Duodenal mucosa (tissue), 2 donors: ENCODE results near the gene PRDM13.

Source experiments
- H3K27ac ChIP-seq: one replicate; pipeline ENCODE4 v1.7.0; 2013; ENCODE audit warnings: low read depth, low read length
- H3K27me3 ChIP-seq, 2 donors: one replicate each; pipeline ENCODE4 v1.7.0; 2013; ENCODE audit warnings: low read length in 2 of 2, control low read depth in 1 of 2; ENCODE audit not compliant: insufficient read depth in 2 of 2, control insufficient read depth in 1 of 2
- H3K36me3 ChIP-seq, 2 donors: one replicate each; pipeline ENCODE4 v1.7.0; 2013; ENCODE audit warnings: low read length in 2 of 2, control low read depth in 1 of 2; ENCODE audit not compliant: insufficient read depth in 2 of 2, control insufficient read depth in 1 of 2
- H3K4me1 ChIP-seq, 2 donors: one replicate each; pipeline ENCODE4 v1.7.0; 2013; ENCODE audit warnings: low read length in 2 of 2, control low read depth in 1 of 2; ENCODE audit not compliant: insufficient read depth in 2 of 2, control insufficient read depth in 1 of 2
- H3K4me3 ChIP-seq, 2 donors: one replicate each; pipeline ENCODE4 v1.7.0; 2013; ENCODE audit warnings: low read length in 2 of 2, low read depth in 1 of 2
- H3K9ac ChIP-seq, 2 donors: one replicate each; pipeline ENCODE4 v1.7.0; 2013; ENCODE audit warnings: low read length in 2 of 2, low read depth in 1 of 2
- H3K9me3 ChIP-seq, 2 donors: one replicate each; pipeline ENCODE4 v1.7.0; 2013; ENCODE audit warnings: low read length in 2 of 2, control low read depth in 1 of 2; ENCODE audit not compliant: control insufficient read depth in 1 of 2

Gene PRDM13

GRCh38 chr6:99606656-99607415 lies at the start of gene PRDM13:
TSS of gene PRDM13 (plus strand) at chr6:99606833. CDS start at chr6:99607035, 202 bp downstream.
- Histone ChIP-seq H3K9me3 (no peaks in the 10 kb centered on the region), H3K4me1 (peaks cover 19 to 22% of the 10 kb centered on the region in 2 donors)

DNA sequence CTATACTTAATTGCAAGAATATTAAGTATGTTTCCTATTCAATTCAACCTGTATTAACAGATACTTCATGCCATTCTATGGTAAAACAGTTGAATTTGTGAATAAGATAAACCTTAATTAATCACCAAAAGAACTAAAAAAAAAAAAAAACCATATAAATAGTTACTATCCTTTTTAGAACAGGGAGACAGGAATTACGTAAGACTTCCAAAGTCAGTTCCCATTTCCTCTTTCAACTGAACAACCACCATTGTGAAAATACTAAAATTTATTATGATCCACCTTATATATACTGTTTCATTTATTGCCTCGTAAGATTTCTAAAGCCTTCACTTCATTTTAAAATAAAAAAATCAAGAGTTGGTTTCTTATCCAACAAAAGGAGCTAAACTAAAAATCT lies 47.6 kb upstream of the PRDM13 start:
- Histone ChIP-seq H3K4me1 (peaks cover 0 to 8% of the 10 kb centered on the region in 2 donors), H3K9ac (no peak overlapping the region), H3K27ac (no peak overlapping the region), H3K9me3 (no peaks in the 10 kb centered on the region), H3K36me3 (peaks cover 7 to 40% of the 10 kb centered on the region in 2 donors), H3K27me3 (no peaks in the 10 kb centered on the region), H3K4me3 (no peak overlapping the region)

More at GRCh38 chr6:99606656-99607415, at the start of gene PRDM13:
- Histone ChIP-seq H3K27me3 (peaks cover 96 to 98% of the 10 kb centered on the region in 2 donors), H3K4me3 (peak within 1 kb of the TSS in 1 of 2 donors; percentile 21), H3K36me3 (no peaks in the 10 kb centered on the region), H3K9ac (no peak within 1 kb of the TSS), H3K27ac (no peak within 1 kb of the TSS)

GRCh38 chr6:99560668-99561067 lies 46.0 kb upstream of the PRDM13 start:
- H3K9me3 ChIP-seq: no peaks in the 10 kb centered on the region
- H3K27ac ChIP-seq: no peak overlapping the region
- H3K4me3 ChIP-seq: no peak overlapping the region
- H3K4me1 ChIP-seq: peaks cover 0 to 8% of the 10 kb centered on the region in 2 donors
- no peak overlapping the region for H3K9ac ChIP-seq
- no peaks in the 10 kb centered on the region for H3K27me3 ChIP-seq
- peaks cover under 1 to 28% of the 10 kb centered on the region in 2 donors for H3K36me3 ChIP-seq

DNA sequence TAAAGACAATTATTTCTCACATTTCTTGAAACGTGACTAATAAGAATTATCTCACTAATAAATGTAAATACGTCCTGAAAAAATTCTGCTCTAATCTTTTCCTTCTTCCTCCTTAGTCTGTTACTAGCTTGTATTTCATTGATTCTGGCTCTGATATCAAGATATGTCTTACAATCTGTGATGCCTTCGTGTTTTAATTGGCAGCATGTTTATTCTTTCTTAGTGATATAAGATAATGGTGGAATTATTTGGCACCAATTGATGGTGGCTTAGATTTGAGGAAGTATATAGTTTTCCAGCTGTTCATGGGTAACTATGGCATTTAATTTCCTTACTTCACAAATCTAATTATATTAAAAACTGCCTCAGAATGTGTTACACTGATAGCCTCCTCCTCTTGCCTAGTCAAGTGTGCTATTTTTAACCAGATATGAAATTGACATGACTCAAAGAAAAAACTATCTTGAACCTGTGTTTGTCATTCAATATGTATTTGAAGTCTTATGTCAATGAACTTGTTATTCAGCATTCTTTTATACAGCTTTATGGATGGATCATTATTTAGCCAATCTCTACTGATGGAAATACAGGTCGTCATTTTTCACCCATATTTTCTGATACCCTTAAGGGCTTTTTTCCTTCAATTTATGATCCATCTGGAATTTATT lies 43.4 kb upstream of the PRDM13 start:
- Histone ChIP-seq H3K4me3 (no peak overlapping the region), H3K36me3 (peaks cover 0 to 7% of the 10 kb centered on the region in 2 donors), H3K27ac (no peak overlapping the region), H3K9ac (no peak overlapping the region), H3K9me3 (no peaks in the 10 kb centered on the region), H3K27me3 (no peaks in the 10 kb centered on the region), H3K4me1 (peaks cover 17 to 20% of the 10 kb centered on the region in 2 donors)

DNA sequence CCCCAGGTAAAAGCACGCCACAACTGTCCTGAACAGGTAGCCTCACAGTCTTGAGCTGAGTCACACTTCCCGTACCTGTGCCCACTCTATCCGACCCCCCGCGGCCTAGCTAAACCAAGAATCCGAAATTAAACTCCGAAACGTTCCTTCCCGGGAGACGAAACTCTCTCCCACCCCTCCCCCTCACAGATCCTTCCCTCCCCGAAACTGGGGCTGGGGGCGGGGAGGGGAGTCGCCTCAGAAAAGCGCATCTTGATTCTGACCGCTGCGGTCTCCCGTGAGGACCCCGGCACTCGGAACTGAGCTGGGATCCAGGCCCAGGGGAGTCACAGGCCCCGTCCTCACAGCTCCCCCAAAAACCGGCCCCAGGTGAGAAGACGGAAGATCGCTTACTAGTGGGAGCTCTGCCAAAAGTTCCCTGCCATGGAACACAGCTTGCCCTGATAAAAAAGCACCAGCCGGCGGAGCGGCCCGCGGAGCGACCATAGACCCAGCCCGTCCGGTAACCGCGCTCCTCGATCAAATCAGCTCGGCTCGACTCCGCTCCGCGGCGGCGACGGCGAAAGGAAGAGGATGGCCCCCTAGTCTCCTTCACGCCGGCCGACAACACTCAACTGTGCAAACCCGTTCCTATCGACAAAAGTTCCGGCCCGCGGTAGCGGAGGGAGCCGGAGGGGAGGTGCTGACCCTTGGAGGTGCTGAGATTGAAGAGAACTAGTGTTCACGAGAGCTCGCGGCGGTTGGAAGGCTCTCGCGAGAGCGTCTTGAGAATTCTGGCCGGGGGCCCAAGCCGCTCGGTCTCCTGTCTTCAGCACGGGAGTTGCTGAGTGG lies 38.3 kb upstream of the PRDM13 start, which contains the start of gene CCNC:
Gene CCNC (minus strand): TSS at position 558 of the 831 bp plus-strand sequence. CDS start 133 bp downstream, at position 425.
- H3K27me3 ChIP-seq: no peaks in the 10 kb centered on the region
- H3K36me3 ChIP-seq: no peaks in the 10 kb centered on the region
- H3K9me3 ChIP-seq: no peaks in the 10 kb centered on the region
- peak within 1 kb of the TSS; percentile 84 to 97 for H3K4me3 ChIP-seq
- peak within 1 kb of the TSS; percentile 66 for H3K27ac ChIP-seq
- H3K9ac ChIP-seq: peak within 1 kb of the TSS; percentile 85 to 95
- H3K4me1 ChIP-seq: peaks cover 14 to 17% of the 10 kb centered on the region in 2 donors

DNA sequence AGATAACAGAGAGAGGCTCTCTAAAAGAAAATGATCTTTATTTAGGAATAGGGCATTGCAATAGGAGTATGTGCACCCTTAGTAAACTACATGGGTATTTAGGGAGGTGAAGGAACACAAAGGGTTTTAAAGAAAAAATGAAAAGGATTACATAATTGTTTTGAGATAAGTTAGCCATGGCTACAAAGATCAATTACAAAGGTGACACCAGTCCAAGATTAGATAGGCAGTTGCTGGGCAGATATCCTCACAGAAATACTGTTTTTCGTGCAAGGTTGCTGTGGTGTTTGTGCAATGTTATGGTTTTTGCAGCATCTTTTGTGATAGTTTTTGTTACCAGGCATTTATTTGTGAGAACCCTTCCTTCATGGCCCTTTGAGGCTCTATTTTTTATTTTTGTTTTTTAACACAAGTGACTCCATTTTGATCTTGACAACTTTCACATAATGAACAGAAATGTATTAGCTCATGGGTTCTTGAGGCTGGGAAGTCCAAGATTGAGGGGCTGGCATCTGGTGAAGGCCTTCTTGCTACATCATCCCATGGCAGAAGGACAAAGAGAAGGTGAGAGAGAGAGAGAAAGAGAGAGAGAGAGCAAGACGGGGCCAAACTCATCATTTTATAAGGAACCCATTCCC lies 32.5 kb upstream of the PRDM13 start:
- H3K27me3 ChIP-seq: no peaks in the 10 kb centered on the region
- H3K9me3 ChIP-seq: no peaks in the 10 kb centered on the region
- H3K9ac ChIP-seq: no peak overlapping the region
- H3K4me1 ChIP-seq: no peaks in the 10 kb centered on the region
- no peak overlapping the region for H3K27ac ChIP-seq
- H3K36me3 ChIP-seq: no peaks in the 10 kb centered on the region
- H3K4me3 ChIP-seq: no peak overlapping the region

GRCh38 chr6:99575544-99576227 lies 30.9 kb upstream of the PRDM13 start:
- Histone ChIP-seq H3K9ac (no peak overlapping the region), H3K4me1 (no peaks in the 10 kb centered on the region), H3K4me3 (no peak overlapping the region), H3K27ac (no peak overlapping the region), H3K9me3 (no peaks in the 10 kb centered on the region), H3K27me3 (no peaks in the 10 kb centered on the region), H3K36me3 (no peaks in the 10 kb centered on the region)

DNA sequence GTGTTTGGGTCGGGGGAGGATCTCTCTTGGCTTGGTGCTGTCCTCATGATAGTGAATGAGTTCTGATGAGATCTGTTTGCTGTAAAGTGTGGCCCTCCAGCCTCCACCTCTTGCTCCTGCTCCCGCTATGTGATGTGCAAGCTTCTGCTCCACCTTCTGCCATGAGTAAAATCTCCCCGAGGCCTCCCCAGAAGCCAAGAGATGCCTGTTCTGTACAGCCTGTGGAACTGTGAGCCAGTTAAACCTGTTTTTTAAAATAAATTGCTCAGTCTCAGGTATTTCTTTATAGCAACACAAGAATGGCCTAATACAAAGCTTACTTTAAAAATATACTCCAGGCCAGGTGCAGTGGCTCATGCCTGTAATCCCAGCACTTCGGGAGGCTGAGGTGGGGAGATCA lies 26.9 kb upstream of the PRDM13 start:
- no peaks in the 10 kb centered on the region for H3K36me3 ChIP-seq
- H3K27me3 ChIP-seq: no peaks in the 10 kb centered on the region
- no peak overlapping the region for H3K27ac ChIP-seq
- H3K4me1 ChIP-seq: no peaks in the 10 kb centered on the region
- H3K4me3 ChIP-seq: no peak overlapping the region
- no peak overlapping the region for H3K9ac ChIP-seq
- no peaks in the 10 kb centered on the region for H3K9me3 ChIP-seq

GRCh38 chr6:99587792-99588191 lies 18.8 kb upstream of the PRDM13 start:
- H3K27me3 ChIP-seq: peaks cover 44 to 56% of the 10 kb centered on the region in 2 donors
- H3K9ac ChIP-seq: no peak overlapping the region
- H3K4me3 ChIP-seq: no peak overlapping the region
- peaks cover 4 to 13% of the 10 kb centered on the region in 2 donors for H3K4me1 ChIP-seq
- H3K9me3 ChIP-seq: no peaks in the 10 kb centered on the region
- no peak overlapping the region for H3K27ac ChIP-seq
- no peaks in the 10 kb centered on the region for H3K36me3 ChIP-seq
